Muscle layer of duodenum (tissue), 2 donors: ENCODE data around the gene TANC1.
A peak's percentile ranks its signal among the peaks of the same experiment; 100 is the strongest.

Experiments used
- H3K27ac ChIP-seq: one replicate; pipeline ENCODE4 v1.7.0; 2013; ENCODE audit warnings: mild to moderate bottlenecking, low read length
- H3K27me3 ChIP-seq: one replicate; pipeline ENCODE4 v1.7.0; 2013; ENCODE audit warnings: low read depth, mild to moderate bottlenecking, control low read depth, low read length
- H3K36me3 ChIP-seq, 2 donors: one replicate each; pipeline ENCODE4 v1.7.0; 2013; ENCODE audit warnings: low read length in 2 of 2, control low read depth in 1 of 2, mild to moderate bottlenecking in 1 of 2; ENCODE audit not compliant: insufficient read depth in 2 of 2, control insufficient read depth in 1 of 2
- H3K4me1 ChIP-seq, 2 donors: one replicate each; pipeline ENCODE4 v1.7.0; 2013; ENCODE audit warnings: low read length in 2 of 2, mild to moderate bottlenecking in 2 of 2, control low read depth in 1 of 2, moderate library complexity in 1 of 2; ENCODE audit not compliant: insufficient read depth in 2 of 2, control insufficient read depth in 1 of 2
- H3K4me3 ChIP-seq, 2 donors: one replicate each; pipeline ENCODE4 v1.7.0; 2013; ENCODE audit warnings: low read length in 2 of 2, low read depth in 1 of 2, mild to moderate bottlenecking in 1 of 2
- H3K9me3 ChIP-seq, 2 donors: one replicate each; pipeline ENCODE4 v1.7.0; 2013; ENCODE audit warnings: low read length in 2 of 2, control low read depth in 1 of 2, mild to moderate bottlenecking in 1 of 2; ENCODE audit not compliant: control insufficient read depth in 1 of 2
- donor health status: healthy.

Gene TANC1

DNA sequence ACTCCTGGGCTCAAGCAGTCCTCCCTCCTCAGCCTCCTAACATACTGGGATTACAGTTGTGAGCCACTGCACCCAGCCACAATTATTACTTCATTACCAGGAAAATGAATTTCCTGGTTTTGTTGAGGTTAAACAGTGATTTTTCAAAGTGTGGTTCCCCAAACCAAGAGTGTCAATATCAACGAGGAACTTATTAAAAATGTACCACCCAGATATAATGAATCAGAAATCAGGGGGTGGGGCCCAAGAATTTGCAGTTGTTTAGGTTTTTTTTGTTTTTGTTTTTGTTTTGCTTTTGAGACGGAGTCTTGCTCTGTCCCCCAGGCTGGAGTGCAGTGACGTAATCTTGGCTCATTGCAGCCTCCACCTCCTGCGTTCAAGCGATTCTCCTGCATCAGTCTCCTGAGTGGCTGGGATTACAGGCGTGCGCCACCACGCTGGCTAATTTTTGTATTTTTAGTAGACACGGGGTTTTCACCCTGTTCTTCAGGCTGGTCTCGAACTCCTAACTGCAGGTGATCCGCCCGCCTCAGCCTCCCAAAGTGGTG, 224.0 kb downstream of the TANC1 start:
- no peaks in the 10 kb centered on the region for H3K9me3 ChIP-seq
- no peak overlapping the region for H3K4me3 ChIP-seq
- no peaks in the 10 kb centered on the region for H3K27me3 ChIP-seq
- H3K4me1 ChIP-seq, result peaks cover 0 to 3% of the 10 kb centered on the region in 2 donors
- H3K36me3 ChIP-seq, result peaks cover 16 to 48% of the 10 kb centered on the region in 2 donors
- H3K27ac ChIP-seq, result no peak overlapping the region

DNA sequence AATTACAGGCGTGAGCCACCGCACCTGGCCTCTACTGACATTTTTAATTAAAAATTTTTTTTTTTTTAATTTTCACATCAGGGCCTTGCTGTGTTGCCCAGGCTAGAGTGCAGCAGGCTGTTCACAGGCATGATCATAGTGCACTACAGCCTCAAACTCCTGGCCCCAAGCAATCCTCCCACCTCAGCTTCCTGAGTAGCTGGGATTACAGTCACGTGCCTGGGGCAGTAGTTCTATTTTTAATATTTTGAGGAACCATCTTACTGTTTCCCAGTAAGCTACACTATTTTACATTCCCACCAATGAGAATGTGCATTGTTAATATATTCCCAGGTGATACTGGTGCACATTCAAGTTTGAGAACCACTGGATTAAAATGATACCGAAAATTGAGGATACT, 225.4 kb downstream of the TANC1 start:
- H3K9me3 ChIP-seq, result no peaks in the 10 kb centered on the region
- H3K4me3 ChIP-seq, result no peak overlapping the region
- H3K4me1 ChIP-seq, result peaks cover 0 to 3% of the 10 kb centered on the region in 2 donors
- H3K27ac ChIP-seq, result no peak overlapping the region
- H3K27me3 ChIP-seq, result no peaks in the 10 kb centered on the region
- H3K36me3 ChIP-seq, result peaks cover 28 to 54% of the 10 kb centered on the region in 2 donors

DNA sequence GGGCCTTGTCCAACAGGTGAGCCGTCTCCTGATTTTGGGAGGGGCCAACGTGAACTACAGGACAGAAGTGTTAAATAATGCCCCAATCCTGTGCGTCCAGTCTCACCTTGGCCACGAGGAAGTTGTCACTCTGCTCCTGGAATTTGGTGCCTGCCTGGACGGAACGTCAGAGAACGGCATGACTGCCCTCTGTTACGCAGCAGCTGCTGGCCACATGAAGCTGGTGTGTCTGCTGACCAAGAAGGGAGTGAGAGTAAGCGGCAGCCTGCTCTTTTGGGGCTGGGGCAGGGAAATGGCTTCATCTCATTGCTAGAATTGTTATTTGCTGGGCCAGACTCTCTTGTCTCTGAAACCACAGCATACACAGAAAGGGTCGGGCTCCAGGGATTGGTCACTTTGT, 225.8 kb downstream of the TANC1 start:
- Histone ChIP-seq H3K4me1 (no peaks in the 10 kb centered on the region), H3K27ac (no peak overlapping the region), H3K4me3 (no peak overlapping the region), H3K27me3 (no peaks in the 10 kb centered on the region), H3K36me3 (peaks cover 32 to 54% of the 10 kb centered on the region in 2 donors), H3K9me3 (no peaks in the 10 kb centered on the region)

DNA sequence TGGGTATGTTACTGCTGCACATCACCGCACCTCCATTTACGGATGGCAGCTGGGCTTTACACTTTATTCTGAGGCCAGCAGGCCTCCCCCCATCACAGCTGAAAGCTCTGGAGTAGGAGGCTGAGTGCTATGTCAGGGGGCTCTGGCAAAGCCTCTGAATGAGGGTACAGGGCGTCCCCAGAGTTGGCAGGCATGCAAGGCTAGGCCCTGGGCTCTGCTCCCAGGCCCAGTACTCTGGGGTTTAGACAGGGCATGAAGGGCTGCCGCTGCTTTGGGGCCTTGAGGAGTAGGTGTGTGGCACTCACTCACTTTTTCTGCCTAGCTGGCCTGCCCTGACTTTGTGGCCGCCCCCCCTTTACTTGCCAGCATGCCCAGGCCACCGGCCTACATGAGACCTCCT, 227.3 kb downstream of the TANC1 start:
- H3K4me3 ChIP-seq, result no peak overlapping the region
- H3K27ac ChIP-seq, result no peak overlapping the region
- peaks cover 36 to 57% of the 10 kb centered on the region in 2 donors for H3K36me3 ChIP-seq
- no peaks in the 10 kb centered on the region for H3K9me3 ChIP-seq
- H3K4me1 ChIP-seq, result peaks cover 0 to 3% of the 10 kb centered on the region in 2 donors
- no peaks in the 10 kb centered on the region for H3K27me3 ChIP-seq

DNA sequence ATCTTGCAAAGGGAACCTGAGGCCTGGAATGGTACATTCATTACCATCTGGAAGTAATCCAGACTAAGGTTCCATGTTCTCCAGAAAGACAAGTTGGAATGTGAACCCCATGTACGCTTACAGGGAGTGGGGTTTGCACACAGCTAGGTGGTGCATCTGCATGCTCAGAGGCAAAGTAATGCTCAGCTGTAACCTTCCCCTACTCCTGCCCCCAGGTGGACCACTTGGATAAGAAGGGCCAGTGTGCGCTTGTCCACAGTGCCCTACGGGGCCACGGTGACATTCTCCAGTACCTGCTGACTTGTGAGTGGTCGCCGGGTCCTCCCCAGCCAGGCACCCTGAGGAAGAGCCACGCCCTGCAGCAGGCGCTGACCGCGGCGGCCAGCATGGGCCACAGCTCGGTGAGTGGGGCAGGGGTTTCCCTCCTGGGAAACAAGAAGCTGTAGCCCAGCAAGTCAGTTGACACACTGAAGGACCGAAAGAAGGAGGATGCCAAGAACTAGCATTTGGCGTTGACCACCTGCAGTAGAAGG, 228.0 kb downstream of the TANC1 start:
- Histone ChIP-seq H3K9me3 (no peaks in the 10 kb centered on the region), H3K4me3 (no peak overlapping the region), H3K27ac (no peak overlapping the region), H3K27me3 (no peaks in the 10 kb centered on the region), H3K4me1 (peaks cover 1 to 3% of the 10 kb centered on the region in 2 donors), H3K36me3 (peaks cover 32 to 55% of the 10 kb centered on the region in 2 donors)

DNA sequence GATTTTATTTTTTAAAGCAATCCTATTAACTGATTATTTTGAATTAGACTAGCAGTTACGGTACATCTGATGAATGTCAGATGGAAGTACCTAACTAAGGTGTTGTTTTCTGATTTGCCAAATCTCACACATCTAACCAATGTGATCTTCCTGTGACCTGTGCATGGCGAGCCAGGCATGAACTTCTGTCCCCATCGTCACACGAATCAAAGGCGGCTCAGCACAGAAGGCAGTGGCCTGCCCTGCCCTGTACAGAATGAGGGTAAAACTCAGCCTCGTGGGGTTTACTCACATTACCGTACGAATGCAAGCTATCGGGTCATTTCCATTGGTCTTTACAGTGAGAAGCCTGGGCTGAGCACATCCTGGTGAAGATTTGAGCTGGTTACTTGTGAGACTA, 230.8 kb downstream of the TANC1 start:
- Histone ChIP-seq H3K9me3 (no peaks in the 10 kb centered on the region), H3K27me3 (no peaks in the 10 kb centered on the region), H3K4me1 (peaks cover 8 to 11% of the 10 kb centered on the region in 2 donors), H3K36me3 (peaks cover 28 to 48% of the 10 kb centered on the region in 2 donors), H3K27ac (no peak overlapping the region), H3K4me3 (no peak overlapping the region)

DNA sequence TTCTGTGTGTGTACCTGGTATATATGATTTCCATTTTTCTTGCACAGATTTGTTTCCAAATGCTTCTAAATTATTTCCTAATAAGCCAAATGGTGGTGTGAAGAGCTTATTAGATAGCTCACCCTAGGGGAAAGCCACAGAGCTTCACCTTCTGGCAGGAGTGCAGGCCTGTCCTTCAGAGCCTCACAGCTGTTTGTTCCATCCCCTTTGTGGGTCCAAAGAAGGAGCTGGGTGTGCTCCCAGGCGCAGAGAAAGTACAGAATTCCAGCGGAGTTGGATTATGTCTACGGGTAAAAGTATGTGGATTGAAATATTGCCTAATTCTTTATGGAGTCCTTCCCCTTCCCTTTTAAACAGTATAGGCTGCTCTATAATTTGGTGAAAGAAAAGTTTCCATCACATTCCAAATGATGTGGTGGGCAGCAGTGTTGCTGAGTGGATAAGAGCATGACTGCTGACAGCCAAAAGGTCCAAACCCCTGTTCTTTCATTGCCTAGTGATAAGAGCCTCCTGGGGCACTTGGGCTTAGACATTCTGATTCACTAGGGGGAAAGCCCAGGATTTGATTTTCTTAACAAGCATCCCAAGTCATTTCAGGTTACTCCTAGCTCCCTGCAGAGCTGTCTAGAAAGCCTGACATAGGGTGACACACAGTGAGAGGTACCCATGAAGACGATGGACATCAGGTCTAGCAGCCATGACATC, 231.5 kb downstream of the TANC1 start:
- Histone ChIP-seq H3K27ac (no peak overlapping the region), H3K4me1 (peaks cover 8 to 11% of the 10 kb centered on the region in 2 donors), H3K9me3 (no peaks in the 10 kb centered on the region), H3K36me3 (peaks cover 25 to 41% of the 10 kb centered on the region in 2 donors), H3K4me3 (no peak overlapping the region), H3K27me3 (no peaks in the 10 kb centered on the region)

DNA sequence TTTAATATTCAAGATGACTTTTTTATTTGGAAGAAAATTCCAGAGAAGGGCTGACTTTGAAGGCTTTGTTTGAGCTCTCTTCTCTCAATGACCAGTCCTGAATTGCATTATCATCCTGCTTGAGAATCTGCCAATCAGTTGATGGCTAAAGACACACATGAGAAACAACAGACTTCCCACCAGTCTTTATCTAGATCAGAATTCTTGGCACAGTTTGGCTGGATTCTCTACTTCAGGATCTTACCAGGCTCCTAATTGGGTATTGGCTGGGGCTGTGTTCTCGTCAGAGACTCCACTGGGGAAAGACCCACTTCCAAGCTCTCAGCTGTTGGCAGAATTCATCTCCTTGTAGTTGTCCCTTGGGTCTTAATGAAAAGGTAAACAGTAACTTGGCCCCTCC, 232.1 kb downstream of the TANC1 start:
- peaks cover 8 to 11% of the 10 kb centered on the region in 2 donors for H3K4me1 ChIP-seq

DNA sequence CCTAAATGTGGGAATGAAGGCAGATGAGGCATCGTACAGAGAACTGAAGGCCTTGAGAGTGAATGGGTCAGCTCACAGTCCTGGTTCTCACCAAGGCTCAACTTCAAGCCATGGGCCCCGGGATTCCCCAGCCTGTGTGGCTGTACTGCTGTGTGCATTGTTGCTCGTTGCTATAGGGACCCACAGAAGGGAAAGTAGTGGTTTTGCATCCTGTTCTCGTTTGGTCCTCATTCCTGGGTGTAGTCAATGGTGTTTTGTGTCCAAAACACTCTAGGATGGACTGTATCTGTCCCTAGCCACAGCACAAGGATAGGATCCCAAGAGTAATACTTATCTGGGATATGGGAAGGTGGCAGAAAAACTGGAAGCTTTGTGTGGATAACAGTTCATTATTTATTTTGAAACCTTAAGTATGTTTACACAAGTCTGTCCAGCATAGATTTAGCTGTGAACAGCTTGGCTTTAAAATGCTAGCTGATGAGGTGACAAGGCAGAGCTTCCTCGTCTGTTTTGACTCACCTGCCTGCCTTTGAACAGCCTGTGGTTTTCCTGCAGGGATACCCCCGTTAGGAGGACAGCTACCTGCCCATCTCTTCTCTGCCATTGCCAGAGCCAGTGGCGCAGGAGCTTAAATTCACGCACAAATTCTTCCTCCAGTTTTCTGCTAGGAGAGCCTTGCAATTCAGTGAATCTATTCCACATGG, 233.1 kb downstream of the TANC1 start:
- H3K4me3 ChIP-seq, result no peak overlapping the region
- peaks cover 26 to 35% of the 10 kb centered on the region in 2 donors for H3K36me3 ChIP-seq
- H3K27ac ChIP-seq, result peak overlapping the region; percentile 26
- H3K4me1 ChIP-seq, result peaks cover 8 to 11% of the 10 kb centered on the region in 2 donors
- no peaks in the 10 kb centered on the region for H3K27me3 ChIP-seq
- no peaks in the 10 kb centered on the region for H3K9me3 ChIP-seq

More for the DNA sequence above, 232.1 kb downstream of the TANC1 start:
- Histone ChIP-seq H3K27me3 (no peaks in the 10 kb centered on the region), H3K4me3 (no peak overlapping the region), H3K27ac (no peak overlapping the region), H3K36me3 (peaks cover 27 to 36% of the 10 kb centered on the region in 2 donors), H3K9me3 (no peaks in the 10 kb centered on the region)

DNA sequence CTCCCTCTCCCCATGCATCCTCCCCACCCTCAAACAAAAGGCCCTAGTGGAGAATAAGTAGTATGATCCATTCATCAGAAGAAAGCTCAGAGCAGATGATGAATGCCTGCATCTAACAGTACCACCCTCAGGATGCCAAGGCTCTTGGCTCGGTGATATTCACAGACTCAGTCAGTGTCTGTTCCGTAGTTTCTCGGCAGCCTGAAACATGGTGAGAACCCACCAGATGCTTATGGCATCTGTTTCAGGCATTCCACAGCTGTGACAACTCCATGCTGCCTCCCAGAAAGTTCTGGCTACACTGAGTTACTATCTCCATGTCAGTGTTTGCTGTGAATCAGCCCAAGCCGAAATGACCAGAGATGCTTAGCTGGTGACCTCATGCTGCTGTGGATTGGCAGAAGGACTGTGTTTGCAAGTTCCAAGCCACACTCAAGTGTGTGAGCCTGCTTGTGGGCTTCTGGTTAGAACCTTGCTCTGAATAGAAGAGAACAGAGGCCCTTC, 234.2 kb downstream of the TANC1 start:
- Histone ChIP-seq H3K27ac (peak overlapping the region; percentile 26), H3K4me1 (peaks cover 8 to 11% of the 10 kb centered on the region in 2 donors)

More for the DNA sequence above, 234.2 kb downstream of the TANC1 start:
- peaks cover 18 to 30% of the 10 kb centered on the region in 2 donors for H3K36me3 ChIP-seq
- no peaks in the 10 kb centered on the region for H3K27me3 ChIP-seq
- H3K4me3 ChIP-seq, result no peak overlapping the region
- no peaks in the 10 kb centered on the region for H3K9me3 ChIP-seq
